HAP-1 (cell line): ENCODE measurements around the gene TSHZ2.

ENCODE experiments used
- DNase-seq, 2 experiments: peaks; one replicate each; pipeline ENCODE4 v3.0.0-alpha.2; 2016 to 2020; ENCODE audit warnings: low spot score in 2 of 2
- H3K27me3 ChIP-seq: fragments of 250-450 bp; sonication (Bioruptor Pico); 2 replicates; pipeline ENCODE4 v1.5.1; 2020; ENCODE audit warnings: low read depth, mild to moderate bottlenecking, moderate library complexity
- H3K36me3 ChIP-seq: fragments of 250-450 bp; sonication (Bioruptor Pico); replicated peaks from 2 replicates; pipeline ENCODE4 v1.5.1; 2020; ENCODE audit warnings: mild to moderate bottlenecking
- H3K4me1 ChIP-seq: fragments of 250-450 bp; sonication (Bioruptor Pico); 2 replicates; pipeline ENCODE4 v1.5.1; 2020; ENCODE audit warnings: mild to moderate bottlenecking
- H3K4me3 ChIP-seq: fragments of 250-450 bp; sonication (Bioruptor Pico); 2 replicates; pipeline ENCODE4 v1.5.1; 2020; ENCODE audit warnings: mild to moderate bottlenecking, moderate library complexity
- H3K9me3 ChIP-seq: fragments of 250-450 bp; sonication (Bioruptor Pico); 2 replicates; pipeline ENCODE4 v1.5.1; 2020; ENCODE audit warnings: mild to moderate bottlenecking, moderate library complexity
- in situ Hi-C: fragments of 300-500 bp; cut with MboI; formaldehyde crosslinking; loops from 3 replicates; pipeline ENCODE4 v1.14.3; 2020; ENCODE audit warnings: low sequenced_read_pairs, inconsistent platforms, mixed read lengths

The TSHZ2 gene

GRCh38 chr20:53168491-53168890 is 196.3 kb downstream of the TSHZ2 start:
- in situ Hi-C loops, result no loop called here
- no peak for DNase-seq
- Histone ChIP-seq H3K9me3 (no peaks in the 10 kb centered on the region), H3K4me1 (no peaks in the 10 kb centered on the region), H3K36me3 (no peaks in the 10 kb centered on the region), H3K4me3 (no peak overlapping the region), H3K27me3 (no peaks in the 10 kb centered on the region)

- DNase-seq, result no peak
- Histone ChIP-seq H3K4me3 (no peak overlapping the region), H3K27me3 (no peaks in the 10 kb centered on the region), H3K36me3 (no peaks in the 10 kb centered on the region), H3K4me1 (no peaks in the 10 kb centered on the region), H3K9me3 (no peaks in the 10 kb centered on the region)
- in situ Hi-C loops, result no loop called here
Measured at GRCh38 chr20:53170196-53170595, 198.0 kb downstream of the TSHZ2 start.

- in situ Hi-C loops, result no loop called here
- Histone ChIP-seq H3K4me3 (no peak overlapping the region), H3K4me1 (no peaks in the 10 kb centered on the region), H3K27me3 (no peaks in the 10 kb centered on the region; the same call in 1 of the 2 replicates), H3K36me3 (no peaks in the 10 kb centered on the region), H3K9me3 (no peaks in the 10 kb centered on the region)
- DNase-seq, result no peak
Measured at GRCh38 chr20:53171065-53171464, 198.9 kb downstream of the TSHZ2 start.

- H3K9me3 ChIP-seq, result no peaks in the 10 kb centered on the region
- H3K27me3 ChIP-seq, result no peaks in the 10 kb centered on the region; the same call in 1 of the 2 replicates
- H3K4me3 ChIP-seq, result no peak overlapping the region
- H3K36me3 ChIP-seq, result no peaks in the 10 kb centered on the region
- no peak for DNase-seq
- H3K4me1 ChIP-seq, result no peaks in the 10 kb centered on the region
- in situ Hi-C loops, result no loop called here
Measured at GRCh38 chr20:53174454-53174853, 202.3 kb downstream of the TSHZ2 start.

GRCh38 chr20:53175135-53175780 is 203.1 kb downstream of the TSHZ2 start:
- Histone ChIP-seq H3K9me3 (no peaks in the 10 kb centered on the region), H3K27me3 (no peaks in the 10 kb centered on the region; the same call in 1 of the 2 replicates), H3K4me1 (no peaks in the 10 kb centered on the region), H3K4me3 (no peak overlapping the region), H3K36me3 (no peaks in the 10 kb centered on the region)
- in situ Hi-C loops, result no loop called here
- no peak for DNase-seq

- Histone ChIP-seq H3K27me3 (no peaks in the 10 kb centered on the region; the same call in 1 of the 2 replicates), H3K4me1 (no peaks in the 10 kb centered on the region), H3K9me3 (no peaks in the 10 kb centered on the region), H3K4me3 (no peak overlapping the region), H3K36me3 (no peaks in the 10 kb centered on the region)
- no peak for DNase-seq
- in situ Hi-C loops, result no loop called here
Measured at GRCh38 chr20:53176134-53176533, 204.0 kb downstream of the TSHZ2 start.

GRCh38 chr20:53177687-53178086 is 205.5 kb downstream of the TSHZ2 start:
- no peak for DNase-seq
- H3K27me3 ChIP-seq, result peaks cover 2% of the 10 kb centered on the region; the same call in 1 of the 2 replicates
- H3K36me3 ChIP-seq, result no peaks in the 10 kb centered on the region
- in situ Hi-C loops, result no loop called here
- no peaks in the 10 kb centered on the region for H3K9me3 ChIP-seq
- H3K4me1 ChIP-seq, result no peaks in the 10 kb centered on the region
- H3K4me3 ChIP-seq, result no peak overlapping the region

- Histone ChIP-seq H3K4me1 (no peaks in the 10 kb centered on the region), H3K4me3 (no peak overlapping the region), H3K9me3 (no peaks in the 10 kb centered on the region), H3K27me3 (peaks cover 2% of the 10 kb centered on the region; the same call in 1 of the 2 replicates), H3K36me3 (no peaks in the 10 kb centered on the region)
- in situ Hi-C loops, result no loop called here
- DNase-seq, result no peak
Measured at GRCh38 chr20:53179749-53180148, 207.6 kb downstream of the TSHZ2 start.

GRCh38 chr20:53180928-53181362 is 208.8 kb downstream of the TSHZ2 start:
- H3K4me3 ChIP-seq, result no peak overlapping the region
- H3K36me3 ChIP-seq, result no peaks in the 10 kb centered on the region
- peaks cover 2% of the 10 kb centered on the region; the same call in 1 of the 2 replicates for H3K27me3 ChIP-seq
- DNase-seq, result no peak
- no peaks in the 10 kb centered on the region for H3K9me3 ChIP-seq
- no peaks in the 10 kb centered on the region for H3K4me1 ChIP-seq
- in situ Hi-C loops, result no loop called here

- Histone ChIP-seq H3K27me3 (peaks cover 8% of the 10 kb centered on the region; the same call in 1 of the 2 replicates), H3K4me1 (no peaks in the 10 kb centered on the region), H3K4me3 (no peak overlapping the region), H3K9me3 (no peaks in the 10 kb centered on the region), H3K36me3 (no peaks in the 10 kb centered on the region)
- no peak for DNase-seq
- in situ Hi-C loops, result no loop called here
Measured at GRCh38 chr20:53181866-53182376, 209.8 kb downstream of the TSHZ2 start.

GRCh38 chr20:53183181-53183580 is 211.0 kb downstream of the TSHZ2 start:
- no peaks in the 10 kb centered on the region for H3K36me3 ChIP-seq
- H3K4me3 ChIP-seq, result no peak overlapping the region
- no peaks in the 10 kb centered on the region for H3K4me1 ChIP-seq
- peaks cover 10% of the 10 kb centered on the region; the same call in 1 of the 2 replicates for H3K27me3 ChIP-seq
- in situ Hi-C loops, result no loop called here
- DNase-seq, result no peak
- no peaks in the 10 kb centered on the region for H3K9me3 ChIP-seq

- Histone ChIP-seq H3K4me3 (no peak overlapping the region), H3K4me1 (no peaks in the 10 kb centered on the region), H3K27me3 (peaks cover 14% of the 10 kb centered on the region), H3K36me3 (no peaks in the 10 kb centered on the region), H3K9me3 (no peaks in the 10 kb centered on the region)
- DNase-seq, result no peak
- in situ Hi-C loops, result no loop called here
Measured at GRCh38 chr20:53186635-53187034, 214.5 kb downstream of the TSHZ2 start.

GRCh38 chr20:53187392-53188068 is 215.4 kb downstream of the TSHZ2 start:
- Histone ChIP-seq H3K4me1 (no peaks in the 10 kb centered on the region), H3K9me3 (no peaks in the 10 kb centered on the region), H3K27me3 (peaks cover 12% of the 10 kb centered on the region), H3K36me3 (no peaks in the 10 kb centered on the region), H3K4me3 (no peak overlapping the region)
- no peak for DNase-seq
- in situ Hi-C loops, result no loop called here

GRCh38 chr20:53190225-53190624 is 218.1 kb downstream of the TSHZ2 start:
- Histone ChIP-seq H3K4me3 (no peak overlapping the region), H3K4me1 (no peaks in the 10 kb centered on the region), H3K27me3 (peaks cover 14% of the 10 kb centered on the region), H3K36me3 (no peaks in the 10 kb centered on the region), H3K9me3 (no peaks in the 10 kb centered on the region)
- DNase-seq, result no peak
- in situ Hi-C loops, result no loop called here
